WTC11 (cell line): ENCODE measurements around the gene DNA2.

Source experiments
- EMX1 ChIP-seq: fragments of 250-450 bp; sonication (Bioruptor Pico); IDR thresholded peaks from 2 replicates; pipeline ENCODE4 v1.8.0; 2021; ENCODE audit warnings: mild to moderate bottlenecking
- NFE2L1 ChIP-seq: sonication (generic); formaldehyde crosslinking; IDR thresholded peaks from 2 replicates; pipeline ENCODE4 v1.8.1; 2023; ENCODE audit warnings: missing genetic modification reagents
- PRRX2 ChIP-seq: fragments of 250-450 bp; sonication (Bioruptor Pico); IDR thresholded peaks from 2 replicates; pipeline ENCODE4 v1.8.0; 2021; ENCODE audit warnings: mild to moderate bottlenecking
- ZNF232 ChIP-seq: sonication (generic); formaldehyde crosslinking; IDR thresholded peaks from 2 replicates; pipeline ENCODE4 v1.8.0; 2022; ENCODE audit warnings: mild to moderate bottlenecking, missing genetic modification reagents
- TF ChIP-seq, protein P1 (sequence below): sonication (generic); formaldehyde crosslinking; IDR thresholded peaks from 2 replicates; pipeline ENCODE4 v1.8.0; 2022; ENCODE audit warnings: mild to moderate bottlenecking, missing genetic modification reagents
- TF ChIP-seq, protein P2 (sequence below): sonication (generic); formaldehyde crosslinking; IDR thresholded peaks from 2 replicates; pipeline ENCODE4 v1.8.1; 2023; ENCODE audit warnings: mild to moderate bottlenecking, missing genetic modification reagents, moderate library complexity
- TF ChIP-seq, protein P3 (sequence below): fragments of 200-600 bp; IDR thresholded peaks from 2 replicates; pipeline ENCODE4 v1.8.0; 2022; ENCODE audit warnings: antibody characterized with exemption
- TF ChIP-seq, protein P4 (sequence below): sonication (generic); formaldehyde crosslinking; IDR thresholded peaks from 2 replicates; pipeline ENCODE4 v1.8.1; 2023; ENCODE audit warnings: mild to moderate bottlenecking, missing genetic modification reagents
- TF ChIP-seq, protein P5 (sequence below): sonication (generic); formaldehyde crosslinking; IDR thresholded peaks from 2 replicates; pipeline ENCODE4 v1.8.1; 2023; ENCODE audit warnings: mild to moderate bottlenecking, missing genetic modification reagents, borderline replicate concordance
- TF ChIP-seq, protein P6 (sequence below): sonication (generic); formaldehyde crosslinking; IDR thresholded peaks from 2 replicates; pipeline ENCODE4 v1.8.0; 2022; ENCODE audit warnings: mild to moderate bottlenecking, missing genetic modification reagents

DNA sequence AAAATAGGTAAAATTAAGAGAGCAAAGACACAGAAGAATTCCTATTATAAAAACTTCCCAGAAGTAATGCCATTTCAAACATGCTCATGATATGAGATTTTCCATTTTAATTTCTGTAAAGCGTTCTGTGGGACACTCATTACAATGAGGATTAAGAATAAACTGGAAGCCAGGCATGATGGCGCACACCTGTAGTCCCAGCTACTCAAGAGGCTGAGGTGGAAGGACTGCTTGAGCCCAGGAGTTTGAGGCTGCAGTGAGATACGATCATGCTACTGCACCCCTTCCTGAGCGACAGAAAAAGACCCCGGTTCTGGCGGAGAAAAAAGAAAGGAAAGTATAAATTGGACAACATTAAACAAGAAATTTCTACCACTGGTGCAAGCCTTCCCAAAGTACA lies 1.5 kb downstream of the DNA2 start:
- TF ChIP-seq, protein P1, sequence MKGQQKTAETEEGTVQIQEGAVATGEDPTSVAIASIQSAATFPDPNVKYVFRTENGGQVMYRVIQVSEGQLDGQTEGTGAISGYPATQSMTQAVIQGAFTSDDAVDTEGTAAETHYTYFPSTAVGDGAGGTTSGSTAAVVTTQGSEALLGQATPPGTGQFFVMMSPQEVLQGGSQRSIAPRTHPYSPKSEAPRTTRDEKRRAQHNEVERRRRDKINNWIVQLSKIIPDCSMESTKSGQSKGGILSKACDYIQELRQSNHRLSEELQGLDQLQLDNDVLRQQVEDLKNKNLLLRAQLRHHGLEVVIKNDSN (CRISPR knock-in tag): no peak
- TF ChIP-seq, protein P2, sequence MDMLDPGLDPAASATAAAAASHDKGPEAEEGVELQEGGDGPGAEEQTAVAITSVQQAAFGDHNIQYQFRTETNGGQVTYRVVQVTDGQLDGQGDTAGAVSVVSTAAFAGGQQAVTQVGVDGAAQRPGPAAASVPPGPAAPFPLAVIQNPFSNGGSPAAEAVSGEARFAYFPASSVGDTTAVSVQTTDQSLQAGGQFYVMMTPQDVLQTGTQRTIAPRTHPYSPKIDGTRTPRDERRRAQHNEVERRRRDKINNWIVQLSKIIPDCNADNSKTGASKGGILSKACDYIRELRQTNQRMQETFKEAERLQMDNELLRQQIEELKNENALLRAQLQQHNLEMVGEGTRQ (CRISPR knock-in tag): no peak
- TF ChIP-seq ZNF232 (no peak), NFE2L1 (CRISPR knock-in tag) (no peak), EMX1 (CRISPR knock-in tag) (no peak), PRRX2 (CRISPR knock-in tag) (no peak)
- TF ChIP-seq, protein P3, sequence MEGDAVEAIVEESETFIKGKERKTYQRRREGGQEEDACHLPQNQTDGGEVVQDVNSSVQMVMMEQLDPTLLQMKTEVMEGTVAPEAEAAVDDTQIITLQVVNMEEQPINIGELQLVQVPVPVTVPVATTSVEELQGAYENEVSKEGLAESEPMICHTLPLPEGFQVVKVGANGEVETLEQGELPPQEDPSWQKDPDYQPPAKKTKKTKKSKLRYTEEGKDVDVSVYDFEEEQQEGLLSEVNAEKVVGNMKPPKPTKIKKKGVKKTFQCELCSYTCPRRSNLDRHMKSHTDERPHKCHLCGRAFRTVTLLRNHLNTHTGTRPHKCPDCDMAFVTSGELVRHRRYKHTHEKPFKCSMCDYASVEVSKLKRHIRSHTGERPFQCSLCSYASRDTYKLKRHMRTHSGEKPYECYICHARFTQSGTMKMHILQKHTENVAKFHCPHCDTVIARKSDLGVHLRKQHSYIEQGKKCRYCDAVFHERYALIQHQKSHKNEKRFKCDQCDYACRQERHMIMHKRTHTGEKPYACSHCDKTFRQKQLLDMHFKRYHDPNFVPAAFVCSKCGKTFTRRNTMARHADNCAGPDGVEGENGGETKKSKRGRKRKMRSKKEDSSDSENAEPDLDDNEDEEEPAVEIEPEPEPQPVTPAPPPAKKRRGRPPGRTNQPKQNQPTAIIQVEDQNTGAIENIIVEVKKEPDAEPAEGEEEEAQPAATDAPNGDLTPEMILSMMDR: no peak
- TF ChIP-seq, protein P4, sequence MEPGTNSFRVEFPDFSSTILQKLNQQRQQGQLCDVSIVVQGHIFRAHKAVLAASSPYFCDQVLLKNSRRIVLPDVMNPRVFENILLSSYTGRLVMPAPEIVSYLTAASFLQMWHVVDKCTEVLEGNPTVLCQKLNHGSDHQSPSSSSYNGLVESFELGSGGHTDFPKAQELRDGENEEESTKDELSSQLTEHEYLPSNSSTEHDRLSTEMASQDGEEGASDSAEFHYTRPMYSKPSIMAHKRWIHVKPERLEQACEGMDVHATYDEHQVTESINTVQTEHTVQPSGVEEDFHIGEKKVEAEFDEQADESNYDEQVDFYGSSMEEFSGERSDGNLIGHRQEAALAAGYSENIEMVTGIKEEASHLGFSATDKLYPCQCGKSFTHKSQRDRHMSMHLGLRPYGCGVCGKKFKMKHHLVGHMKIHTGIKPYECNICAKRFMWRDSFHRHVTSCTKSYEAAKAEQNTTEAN (CRISPR knock-in tag): no peak
- TF ChIP-seq, protein P5, sequence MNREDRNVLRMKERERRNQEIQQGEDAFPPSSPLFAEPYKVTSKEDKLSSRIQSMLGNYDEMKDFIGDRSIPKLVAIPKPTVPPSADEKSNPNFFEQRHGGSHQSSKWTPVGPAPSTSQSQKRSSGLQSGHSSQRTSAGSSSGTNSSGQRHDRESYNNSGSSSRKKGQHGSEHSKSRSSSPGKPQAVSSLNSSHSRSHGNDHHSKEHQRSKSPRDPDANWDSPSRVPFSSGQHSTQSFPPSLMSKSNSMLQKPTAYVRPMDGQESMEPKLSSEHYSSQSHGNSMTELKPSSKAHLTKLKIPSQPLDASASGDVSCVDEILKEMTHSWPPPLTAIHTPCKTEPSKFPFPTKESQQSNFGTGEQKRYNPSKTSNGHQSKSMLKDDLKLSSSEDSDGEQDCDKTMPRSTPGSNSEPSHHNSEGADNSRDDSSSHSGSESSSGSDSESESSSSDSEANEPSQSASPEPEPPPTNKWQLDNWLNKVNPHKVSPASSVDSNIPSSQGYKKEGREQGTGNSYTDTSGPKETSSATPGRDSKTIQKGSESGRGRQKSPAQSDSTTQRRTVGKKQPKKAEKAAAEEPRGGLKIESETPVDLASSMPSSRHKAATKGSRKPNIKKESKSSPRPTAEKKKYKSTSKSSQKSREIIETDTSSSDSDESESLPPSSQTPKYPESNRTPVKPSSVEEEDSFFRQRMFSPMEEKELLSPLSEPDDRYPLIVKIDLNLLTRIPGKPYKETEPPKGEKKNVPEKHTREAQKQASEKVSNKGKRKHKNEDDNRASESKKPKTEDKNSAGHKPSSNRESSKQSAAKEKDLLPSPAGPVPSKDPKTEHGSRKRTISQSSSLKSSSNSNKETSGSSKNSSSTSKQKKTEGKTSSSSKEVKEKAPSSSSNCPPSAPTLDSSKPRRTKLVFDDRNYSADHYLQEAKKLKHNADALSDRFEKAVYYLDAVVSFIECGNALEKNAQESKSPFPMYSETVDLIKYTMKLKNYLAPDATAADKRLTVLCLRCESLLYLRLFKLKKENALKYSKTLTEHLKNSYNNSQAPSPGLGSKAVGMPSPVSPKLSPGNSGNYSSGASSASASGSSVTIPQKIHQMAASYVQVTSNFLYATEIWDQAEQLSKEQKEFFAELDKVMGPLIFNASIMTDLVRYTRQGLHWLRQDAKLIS (CRISPR knock-in tag): no peak
- TF ChIP-seq, protein P6, sequence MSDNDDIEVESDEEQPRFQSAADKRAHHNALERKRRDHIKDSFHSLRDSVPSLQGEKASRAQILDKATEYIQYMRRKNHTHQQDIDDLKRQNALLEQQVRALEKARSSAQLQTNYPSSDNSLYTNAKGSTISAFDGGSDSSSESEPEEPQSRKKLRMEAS (CRISPR knock-in tag): no peak
